Neural crest cell (in vitro differentiated cells): ENCODE results near the gene SMIM45.

Source experiments
- DNase-seq: peaks from one replicate; pipeline ENCODE4 v3.0.0; 2021; ENCODE audit warnings: low read depth, mixed read lengths, low spot score
- H3K27ac Mint-ChIP-seq: one replicate; pipeline ENCODE4 v1.8.0; 2021; ENCODE audit warnings: mild to moderate bottlenecking, mixed read lengths; ENCODE audit not compliant: unreplicated experiment
- H3K27me3 Mint-ChIP-seq: 2 replicates; pipeline ENCODE4 v1.8.0; 2021; ENCODE audit warnings: low read depth, mild to moderate bottlenecking, mixed read lengths
- H3K36me3 Mint-ChIP-seq: 2 replicates; pipeline ENCODE4 v1.8.0; 2021; ENCODE audit warnings: low read depth, mild to moderate bottlenecking, mixed read lengths
- H3K4me1 Mint-ChIP-seq: 2 replicates; pipeline ENCODE4 v1.8.0; 2021; ENCODE audit warnings: mixed read lengths
- H3K4me3 Mint-ChIP-seq: one replicate; pipeline ENCODE4 v1.8.0; 2021; ENCODE audit warnings: mild to moderate bottlenecking, mixed read lengths
- H3K9me3 Mint-ChIP-seq: 2 replicates; pipeline ENCODE4 v1.8.0; 2021; ENCODE audit warnings: mixed read lengths
- TF ChIP-seq, protein P1 (sequence below): fragments of 200-600 bp; sonication (generic); conservative IDR thresholded peaks from 2 replicates; pipeline ENCODE4 v1.5.0; 2021; ENCODE audit warnings: antibody characterized with exemption, mild to moderate bottlenecking

Gene SMIM45

GRCh38 chr22:41976070-41976901 lies 24.3 kb downstream of the SMIM45 start:
- Mint-ChIP-seq H3K9me3 (no peaks in the 10 kb centered on the region), H3K4me3 (peak overlapping the region; percentile 84), H3K27ac (no peak overlapping the region), H3K36me3 (no peaks in the 10 kb centered on the region), H3K4me1 (peaks cover 28% of the 10 kb centered on the region), H3K27me3 (peaks cover 44% of the 10 kb centered on the region)
- TF ChIP-seq, protein P1, sequence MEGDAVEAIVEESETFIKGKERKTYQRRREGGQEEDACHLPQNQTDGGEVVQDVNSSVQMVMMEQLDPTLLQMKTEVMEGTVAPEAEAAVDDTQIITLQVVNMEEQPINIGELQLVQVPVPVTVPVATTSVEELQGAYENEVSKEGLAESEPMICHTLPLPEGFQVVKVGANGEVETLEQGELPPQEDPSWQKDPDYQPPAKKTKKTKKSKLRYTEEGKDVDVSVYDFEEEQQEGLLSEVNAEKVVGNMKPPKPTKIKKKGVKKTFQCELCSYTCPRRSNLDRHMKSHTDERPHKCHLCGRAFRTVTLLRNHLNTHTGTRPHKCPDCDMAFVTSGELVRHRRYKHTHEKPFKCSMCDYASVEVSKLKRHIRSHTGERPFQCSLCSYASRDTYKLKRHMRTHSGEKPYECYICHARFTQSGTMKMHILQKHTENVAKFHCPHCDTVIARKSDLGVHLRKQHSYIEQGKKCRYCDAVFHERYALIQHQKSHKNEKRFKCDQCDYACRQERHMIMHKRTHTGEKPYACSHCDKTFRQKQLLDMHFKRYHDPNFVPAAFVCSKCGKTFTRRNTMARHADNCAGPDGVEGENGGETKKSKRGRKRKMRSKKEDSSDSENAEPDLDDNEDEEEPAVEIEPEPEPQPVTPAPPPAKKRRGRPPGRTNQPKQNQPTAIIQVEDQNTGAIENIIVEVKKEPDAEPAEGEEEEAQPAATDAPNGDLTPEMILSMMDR = no peak
- peak; percentile 38 for DNase-seq

DNA sequence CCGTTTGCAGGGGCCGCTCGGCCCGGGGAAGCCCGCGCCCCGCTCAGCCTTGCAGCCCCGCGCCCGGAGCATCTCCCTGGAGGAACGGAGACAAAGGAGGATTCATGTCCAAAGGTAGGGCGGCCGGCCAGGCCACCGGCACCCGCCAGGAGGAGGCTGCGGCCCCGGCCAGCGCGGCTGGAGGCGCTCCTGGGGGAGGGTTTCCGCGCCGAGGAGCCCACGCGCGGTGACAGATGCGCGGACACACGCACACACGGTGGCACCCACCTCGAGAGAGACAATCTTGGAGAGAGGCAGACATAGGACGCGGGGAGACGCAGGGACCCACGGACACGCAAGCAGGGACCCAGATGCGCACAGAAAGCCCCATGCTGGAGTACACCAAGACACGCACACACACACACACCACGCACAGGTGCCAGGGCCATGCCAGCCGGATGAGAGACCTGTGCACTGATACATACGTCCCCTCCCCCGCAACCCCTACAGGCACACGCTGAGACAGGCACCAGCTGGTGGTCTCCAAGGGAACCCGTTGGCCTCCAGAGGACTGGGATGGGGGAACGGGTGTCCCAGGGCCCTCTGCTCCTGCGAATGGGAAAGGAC lies 25.1 kb downstream of the SMIM45 start:
- no peak for DNase-seq
- H3K9me3 Mint-ChIP-seq = no peaks in the 10 kb centered on the region
- H3K4me1 Mint-ChIP-seq = peaks cover 28% of the 10 kb centered on the region

DNA sequence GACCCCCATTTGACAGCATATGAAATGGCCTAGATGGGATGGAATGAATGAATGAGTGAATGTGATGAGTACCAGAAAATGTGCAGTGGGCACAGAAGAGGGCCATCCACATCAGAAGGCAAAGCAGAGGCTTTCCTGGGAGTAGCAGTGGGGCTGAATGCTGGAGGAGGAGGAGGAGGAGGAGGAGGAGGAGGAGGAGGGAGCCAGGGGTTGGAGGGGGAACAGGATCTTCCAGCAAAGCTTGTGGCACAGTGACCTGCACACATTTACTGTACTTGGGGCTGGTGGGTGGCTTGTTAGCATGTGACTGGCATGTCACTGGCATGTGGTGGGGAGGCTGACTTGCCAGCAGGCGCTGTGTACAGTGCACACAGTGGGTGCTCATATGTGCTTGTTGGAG lies 26.8 kb downstream of the SMIM45 start:
- TF ChIP-seq, protein P1 = no peak
- no peaks in the 10 kb centered on the region for H3K9me3 Mint-ChIP-seq
- peak overlapping the region; percentile 82 for H3K4me3 Mint-ChIP-seq
- no peak overlapping the region for H3K27ac Mint-ChIP-seq
- H3K4me1 Mint-ChIP-seq = peaks cover 28% of the 10 kb centered on the region
- no peaks in the 10 kb centered on the region for H3K36me3 Mint-ChIP-seq
- DNase-seq = no peak
- H3K27me3 Mint-ChIP-seq = peaks cover 34% of the 10 kb centered on the region

More for the DNA sequence above, 25.1 kb downstream of the SMIM45 start:
- TF ChIP-seq, protein P1 = no peak
- no peak overlapping the region for H3K27ac Mint-ChIP-seq
- peaks cover 44% of the 10 kb centered on the region for H3K27me3 Mint-ChIP-seq
- peak overlapping the region; percentile 82 for H3K4me3 Mint-ChIP-seq
- H3K36me3 Mint-ChIP-seq = no peaks in the 10 kb centered on the region

GRCh38 chr22:41979423-41980250 lies 27.7 kb downstream of the SMIM45 start:
- H3K4me3 Mint-ChIP-seq = peak overlapping the region; percentile 72
- TF ChIP-seq, protein P1 = no peak
- H3K27me3 Mint-ChIP-seq = peaks cover 28% of the 10 kb centered on the region
- peaks cover 3% of the 10 kb centered on the region for H3K36me3 Mint-ChIP-seq
- H3K27ac Mint-ChIP-seq = no peak overlapping the region
- no peak for DNase-seq
- no peaks in the 10 kb centered on the region for H3K9me3 Mint-ChIP-seq
- peaks cover 28% of the 10 kb centered on the region for H3K4me1 Mint-ChIP-seq

GRCh38 chr22:41982865-41983264 lies 30.9 kb downstream of the SMIM45 start:
- Mint-ChIP-seq H3K4me1 (peaks cover 16% of the 10 kb centered on the region), H3K27ac (no peak overlapping the region), H3K4me3 (no peak overlapping the region), H3K36me3 (peaks cover 10% of the 10 kb centered on the region), H3K9me3 (no peaks in the 10 kb centered on the region), H3K27me3 (peaks cover 4% of the 10 kb centered on the region)
- no peak for DNase-seq
- TF ChIP-seq, protein P1 = no peak
